K562 (cell line): ENCODE data around the gene ZCCHC4. TPM values are rescaled to one million over a fixed set of nuclear protein-coding genes. Genes with fewer than 3 reads are reported as not detected.

Source experiments
- GABPB1 ChIP-seq: sonication (generic); formaldehyde crosslinking; IDR thresholded peaks from 2 replicates; pipeline ENCODE4 v1.8.0; 2022; ENCODE audit warnings: mild to moderate bottlenecking, missing genetic modification reagents
- NFIX ChIP-seq: fragments of 250-450 bp; sonication (Bioruptor Pico); IDR thresholded peaks from 2 replicates; pipeline ENCODE4 v1.4.0; 2020; ENCODE audit warnings: low read depth, mild to moderate bottlenecking, moderate library complexity
- SAFB2 ChIP-seq: fragments of 200-400 bp; formaldehyde crosslinking; IDR thresholded peaks from 2 replicates; pipeline ENCODE4 v1.6.1; 2018; ENCODE audit warnings: borderline replicate concordance, low read length, low read depth, moderate library complexity; ENCODE audit not compliant: severe bottlenecking
- polyA plus RNA-seq, 8 experiments: library from polyadenylated mRNA; depleted of rRNA in 4 of 8; stranded (reverse) in 5 of 8; unstranded in 3 of 8; fragments of >200 nt; fragmentation: Nextera tagmentation in 2 of 8; fragmentation: Illumina TruSeq in 1 of 8; extraction: Ambion mirVana in 2 of 8; extraction: Trizol in 1 of 8; gene quantifications; 2 replicates each; pipeline versions ENCODE4 v1.2.1 to v1.2.3, GENCODE V29; 2011 to 2014; ENCODE audit warnings: inconsistent platforms in 1 of 8, missing spikeins in 1 of 8
- total RNA-seq, 7 experiments: library from RNA; depleted of rRNA in 6 of 7; stranded (reverse); fragments of >200 nt in 6 of 7; fragmentation: Illumina TruSeq in 2 of 7; extraction: Trizol in 2 of 7; gene quantifications; 2 replicates each; pipeline versions ENCODE4 v1.2.1 to v1.2.3, GENCODE V29; 2011 to 2021; ENCODE audit warnings: low replicate concordance in 1 of 7
- TF ChIP-seq, protein P1 (sequence below): sonication (generic); formaldehyde crosslinking; IDR thresholded peaks from 2 replicates; pipeline ENCODE4 v1.8.0; 2023; ENCODE audit warnings: missing genetic modification reagents, mild to moderate bottlenecking, borderline replicate concordance
- TF ChIP-seq, protein P2 (sequence below), 2 experiments: IDR thresholded peaks; 2 replicates each; pipeline ENCODE4 v1.6.1; 2012; ENCODE audit warnings: improper control_type of control experiment in 2 of 2, low read depth in 2 of 2, low read length in 2 of 2, borderline replicate concordance in 1 of 2

ZCCHC4 gene
- total and polyA plus RNA-seq, 9 of the 15 experiments (the other 6 are each of a cell fraction or from before 2014, with no cell fraction given): 5.3 to 26.1 (median 15.2) TPM

DNA sequence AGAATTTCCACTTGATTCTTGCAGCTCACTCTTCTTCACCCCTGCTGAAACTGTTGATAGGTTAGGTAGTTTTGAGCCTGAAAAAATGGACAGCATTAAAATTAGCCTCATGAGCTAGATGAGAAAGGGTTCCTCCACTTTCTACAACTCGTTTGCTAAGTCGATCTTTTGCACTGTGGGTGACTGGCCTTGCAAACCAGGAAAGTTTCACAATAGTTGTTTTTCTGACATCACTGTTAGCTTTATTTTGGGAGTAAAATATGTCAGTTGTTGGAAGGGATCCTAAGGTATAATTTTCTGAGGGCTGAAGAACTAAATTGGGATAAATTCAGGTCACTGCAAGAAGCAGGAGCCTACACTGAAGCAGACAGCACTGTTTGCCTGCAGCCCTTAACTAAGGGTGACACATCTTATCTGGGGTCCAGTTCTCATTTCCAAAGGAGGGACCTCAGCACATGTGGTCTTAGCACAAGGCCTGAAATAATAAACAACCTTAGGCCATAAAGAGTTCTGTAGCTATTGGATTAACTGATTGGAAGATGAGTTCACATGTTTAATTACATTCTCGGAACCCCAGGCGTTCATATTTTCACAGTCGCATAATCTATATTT lies 93.6 kb downstream of the ZCCHC4 start (continued):
- TF ChIP-seq, protein P1, sequence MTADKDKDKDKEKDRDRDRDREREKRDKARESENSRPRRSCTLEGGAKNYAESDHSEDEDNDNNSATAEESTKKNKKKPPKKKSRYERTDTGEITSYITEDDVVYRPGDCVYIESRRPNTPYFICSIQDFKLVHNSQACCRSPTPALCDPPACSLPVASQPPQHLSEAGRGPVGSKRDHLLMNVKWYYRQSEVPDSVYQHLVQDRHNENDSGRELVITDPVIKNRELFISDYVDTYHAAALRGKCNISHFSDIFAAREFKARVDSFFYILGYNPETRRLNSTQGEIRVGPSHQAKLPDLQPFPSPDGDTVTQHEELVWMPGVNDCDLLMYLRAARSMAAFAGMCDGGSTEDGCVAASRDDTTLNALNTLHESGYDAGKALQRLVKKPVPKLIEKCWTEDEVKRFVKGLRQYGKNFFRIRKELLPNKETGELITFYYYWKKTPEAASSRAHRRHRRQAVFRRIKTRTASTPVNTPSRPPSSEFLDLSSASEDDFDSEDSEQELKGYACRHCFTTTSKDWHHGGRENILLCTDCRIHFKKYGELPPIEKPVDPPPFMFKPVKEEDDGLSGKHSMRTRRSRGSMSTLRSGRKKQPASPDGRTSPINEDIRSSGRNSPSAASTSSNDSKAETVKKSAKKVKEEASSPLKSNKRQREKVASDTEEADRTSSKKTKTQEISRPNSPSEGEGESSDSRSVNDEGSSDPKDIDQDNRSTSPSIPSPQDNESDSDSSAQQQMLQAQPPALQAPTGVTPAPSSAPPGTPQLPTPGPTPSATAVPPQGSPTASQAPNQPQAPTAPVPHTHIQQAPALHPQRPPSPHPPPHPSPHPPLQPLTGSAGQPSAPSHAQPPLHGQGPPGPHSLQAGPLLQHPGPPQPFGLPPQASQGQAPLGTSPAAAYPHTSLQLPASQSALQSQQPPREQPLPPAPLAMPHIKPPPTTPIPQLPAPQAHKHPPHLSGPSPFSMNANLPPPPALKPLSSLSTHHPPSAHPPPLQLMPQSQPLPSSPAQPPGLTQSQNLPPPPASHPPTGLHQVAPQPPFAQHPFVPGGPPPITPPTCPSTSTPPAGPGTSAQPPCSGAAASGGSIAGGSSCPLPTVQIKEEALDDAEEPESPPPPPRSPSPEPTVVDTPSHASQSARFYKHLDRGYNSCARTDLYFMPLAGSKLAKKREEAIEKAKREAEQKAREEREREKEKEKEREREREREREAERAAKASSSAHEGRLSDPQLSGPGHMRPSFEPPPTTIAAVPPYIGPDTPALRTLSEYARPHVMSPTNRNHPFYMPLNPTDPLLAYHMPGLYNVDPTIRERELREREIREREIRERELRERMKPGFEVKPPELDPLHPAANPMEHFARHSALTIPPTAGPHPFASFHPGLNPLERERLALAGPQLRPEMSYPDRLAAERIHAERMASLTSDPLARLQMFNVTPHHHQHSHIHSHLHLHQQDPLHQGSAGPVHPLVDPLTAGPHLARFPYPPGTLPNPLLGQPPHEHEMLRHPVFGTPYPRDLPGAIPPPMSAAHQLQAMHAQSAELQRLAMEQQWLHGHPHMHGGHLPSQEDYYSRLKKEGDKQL (CRISPR knock-in tag): no peak
- TF ChIP-seq GABPB1: no peak
- TF ChIP-seq, protein P2, sequence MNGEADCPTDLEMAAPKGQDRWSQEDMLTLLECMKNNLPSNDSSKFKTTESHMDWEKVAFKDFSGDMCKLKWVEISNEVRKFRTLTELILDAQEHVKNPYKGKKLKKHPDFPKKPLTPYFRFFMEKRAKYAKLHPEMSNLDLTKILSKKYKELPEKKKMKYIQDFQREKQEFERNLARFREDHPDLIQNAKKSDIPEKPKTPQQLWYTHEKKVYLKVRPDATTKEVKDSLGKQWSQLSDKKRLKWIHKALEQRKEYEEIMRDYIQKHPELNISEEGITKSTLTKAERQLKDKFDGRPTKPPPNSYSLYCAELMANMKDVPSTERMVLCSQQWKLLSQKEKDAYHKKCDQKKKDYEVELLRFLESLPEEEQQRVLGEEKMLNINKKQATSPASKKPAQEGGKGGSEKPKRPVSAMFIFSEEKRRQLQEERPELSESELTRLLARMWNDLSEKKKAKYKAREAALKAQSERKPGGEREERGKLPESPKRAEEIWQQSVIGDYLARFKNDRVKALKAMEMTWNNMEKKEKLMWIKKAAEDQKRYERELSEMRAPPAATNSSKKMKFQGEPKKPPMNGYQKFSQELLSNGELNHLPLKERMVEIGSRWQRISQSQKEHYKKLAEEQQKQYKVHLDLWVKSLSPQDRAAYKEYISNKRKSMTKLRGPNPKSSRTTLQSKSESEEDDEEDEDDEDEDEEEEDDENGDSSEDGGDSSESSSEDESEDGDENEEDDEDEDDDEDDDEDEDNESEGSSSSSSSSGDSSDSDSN (IDR thresholded peaks at IDR 0.05; ENCODE audit: borderline replicate concordance in 1 of 2, low read depth in 2 of 2, low read length in 2 of 2): no peak
- no peak for TF ChIP-seq NFIX
- no peak for TF ChIP-seq SAFB2
